CD4-positive, alpha-beta T cell treated with Interleukin-17A for 4 hours (primary cell): ENCODE measurements around the gene RNF19B.
"Not testable (repeated sequence)": the region's sequence is repeated elsewhere in the genome, so short reads cannot be mapped to it uniquely, and the experiment has no call there.

Experiments
- DNase-seq: peaks from one replicate; pipeline ENCODE4 v3.0.0-alpha.2; 2020; ENCODE audit warnings: mixed read lengths

The RNF19B gene

DNA sequence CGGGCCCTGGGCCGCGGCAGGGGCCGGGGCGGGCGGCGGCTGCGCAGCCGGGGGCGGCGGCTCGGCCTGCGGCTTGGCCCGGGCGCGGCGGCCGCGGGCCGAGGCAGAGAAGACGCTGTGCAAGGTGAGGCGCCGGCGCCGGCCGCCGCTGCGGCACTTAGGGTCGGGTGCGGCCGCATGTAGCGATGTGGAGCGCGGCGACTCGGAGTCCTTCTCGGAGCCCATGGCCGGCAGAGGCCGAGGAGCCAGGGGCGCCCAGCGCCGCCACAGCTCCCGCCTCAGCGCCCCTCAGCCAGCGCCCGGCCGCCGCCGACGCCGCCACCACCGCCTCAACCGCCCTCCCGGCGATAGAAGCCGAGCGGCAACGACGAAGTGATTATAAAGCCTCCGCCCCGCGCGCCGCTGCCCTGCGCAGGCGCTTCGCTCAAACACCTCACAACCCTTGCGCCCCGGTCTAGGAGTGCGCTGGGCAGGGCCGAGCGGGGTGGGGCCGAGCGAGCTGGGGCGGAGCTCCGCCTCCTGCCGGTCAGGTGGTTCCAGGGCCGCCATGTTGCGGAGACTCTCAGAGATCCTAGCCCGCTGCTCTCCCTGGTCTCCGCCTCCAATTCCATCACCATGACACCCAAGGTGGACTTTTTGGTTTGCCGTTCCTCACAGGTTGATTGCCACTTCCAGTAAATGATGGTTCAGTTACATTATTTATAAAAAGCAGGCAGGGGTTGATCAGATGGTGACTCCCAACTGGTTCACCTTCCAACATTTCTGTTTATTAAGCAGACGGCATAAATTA is at the start of gene RNF19B:
Gene RNF19B, minus strand, starts transcription at position 349 of the 790 bp plus-strand sequence. Its CDS starts 124 bp downstream, at position 225.
- peak; percentile 96 for DNase-seq

GRCh38 chr1:33013791-33014190 is 49.2 kb upstream of the RNF19B start:
- DNase-seq = no peak

DNA sequence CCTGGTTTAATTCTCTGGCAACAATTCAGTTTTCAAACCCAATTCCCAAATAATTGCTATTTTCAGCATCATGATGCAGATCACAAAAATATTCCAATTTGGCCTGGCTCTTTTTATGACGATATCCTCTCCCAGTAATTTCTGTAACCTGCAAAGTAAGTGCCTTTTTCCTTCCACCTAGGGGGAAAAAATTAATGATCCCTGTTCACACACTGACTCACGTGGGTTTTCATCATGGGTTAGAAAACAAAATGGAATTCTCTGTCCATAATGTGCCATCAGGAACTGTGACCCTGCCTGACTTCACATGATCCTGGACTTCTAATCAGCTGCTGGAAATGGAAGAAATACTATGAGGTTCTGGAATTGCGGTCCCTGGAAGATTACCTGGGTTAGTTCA is 47.6 kb upstream of the RNF19B start:
- no peak for DNase-seq

GRCh38 chr1:33010932-33011731 is 46.5 kb upstream of the RNF19B start:
- DNase-seq = no peak

GRCh38 chr1:33009561-33009960 is 45.0 kb upstream of the RNF19B start:
- DNase-seq = no peak

DNA sequence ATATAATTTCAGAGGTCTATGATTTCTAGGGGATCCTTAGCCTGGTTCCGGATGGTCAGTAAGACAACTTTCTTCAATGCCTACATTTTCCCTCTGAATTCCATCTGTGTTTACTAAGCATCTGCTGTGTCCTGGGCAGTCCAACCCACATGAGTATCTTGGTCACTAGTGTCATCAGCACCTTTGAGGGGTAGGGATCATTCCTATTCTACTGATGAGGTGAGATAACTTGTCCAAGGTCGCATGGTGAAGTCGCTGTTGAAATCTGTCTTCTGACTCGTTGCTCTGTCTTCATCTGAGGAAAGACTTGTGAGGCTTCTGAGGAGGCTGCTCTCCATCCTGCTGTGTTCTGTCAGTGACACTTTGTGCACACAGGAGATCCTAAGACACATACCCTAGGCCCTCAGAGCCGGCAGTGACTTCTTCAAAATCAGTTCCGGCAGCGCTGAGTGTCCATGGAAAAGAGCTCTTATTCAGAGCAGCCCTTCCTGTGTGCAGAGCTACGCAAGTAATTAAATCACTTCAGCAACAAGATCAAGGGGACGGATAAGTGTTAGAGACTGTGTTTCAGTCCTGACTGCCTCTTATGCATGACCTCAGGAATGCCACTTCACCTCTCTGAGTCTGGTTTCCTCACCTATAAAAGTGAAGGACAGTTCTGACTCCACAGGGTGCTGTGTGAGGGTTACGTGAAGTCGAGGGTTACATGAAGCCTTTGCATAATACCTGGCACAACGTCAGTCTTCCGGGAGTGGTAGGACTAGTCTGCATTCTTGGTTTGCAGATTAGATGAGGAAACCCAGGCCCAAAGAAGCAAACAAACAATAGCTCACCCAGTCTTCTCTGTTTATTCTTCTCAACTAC is 43.7 kb upstream of the RNF19B start:
- no peak for DNase-seq

DNA sequence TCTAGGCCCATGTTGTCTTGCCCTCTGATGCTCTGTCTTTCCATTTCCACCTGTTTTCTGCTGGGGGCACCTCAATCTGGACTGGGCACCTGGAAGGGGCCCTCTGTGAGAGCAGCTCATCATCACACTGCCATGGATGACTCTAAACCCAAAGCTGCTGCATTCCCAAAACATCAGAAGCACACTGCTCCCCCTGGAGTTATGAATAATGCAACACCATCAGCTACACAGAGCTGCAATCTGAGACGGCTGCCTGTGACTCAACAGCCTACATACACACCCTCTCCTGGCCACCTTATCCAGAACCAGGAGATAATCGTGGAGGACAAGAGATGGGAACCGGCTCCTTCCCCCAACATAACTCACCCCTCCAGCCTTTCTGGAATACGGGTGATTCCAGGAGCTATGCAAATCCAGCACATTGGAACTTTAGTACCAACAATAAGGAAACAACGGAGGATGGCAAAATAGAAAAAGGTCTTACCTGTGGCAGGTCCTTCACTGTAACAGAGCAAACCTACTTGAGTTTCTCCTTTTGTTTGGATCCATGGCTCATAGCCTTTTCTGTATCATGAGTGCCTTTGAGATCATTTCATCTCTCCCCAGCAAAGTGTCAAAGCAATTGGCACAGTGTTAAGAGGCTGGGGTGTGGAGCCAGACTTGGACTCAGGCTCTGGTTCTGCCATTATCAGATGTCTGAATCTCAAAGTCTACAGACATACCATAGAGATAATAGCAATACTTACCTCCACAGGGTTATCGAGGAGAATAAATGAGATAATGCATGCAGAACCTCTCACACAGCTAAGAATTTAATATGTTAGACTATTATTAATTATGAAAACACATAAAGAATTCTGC is 42.8 kb upstream of the RNF19B start:
- peak; percentile 40 for DNase-seq

GRCh38 chr1:33005838-33006421 is 41.3 kb upstream of the RNF19B start:
- no peak for DNase-seq

DNA sequence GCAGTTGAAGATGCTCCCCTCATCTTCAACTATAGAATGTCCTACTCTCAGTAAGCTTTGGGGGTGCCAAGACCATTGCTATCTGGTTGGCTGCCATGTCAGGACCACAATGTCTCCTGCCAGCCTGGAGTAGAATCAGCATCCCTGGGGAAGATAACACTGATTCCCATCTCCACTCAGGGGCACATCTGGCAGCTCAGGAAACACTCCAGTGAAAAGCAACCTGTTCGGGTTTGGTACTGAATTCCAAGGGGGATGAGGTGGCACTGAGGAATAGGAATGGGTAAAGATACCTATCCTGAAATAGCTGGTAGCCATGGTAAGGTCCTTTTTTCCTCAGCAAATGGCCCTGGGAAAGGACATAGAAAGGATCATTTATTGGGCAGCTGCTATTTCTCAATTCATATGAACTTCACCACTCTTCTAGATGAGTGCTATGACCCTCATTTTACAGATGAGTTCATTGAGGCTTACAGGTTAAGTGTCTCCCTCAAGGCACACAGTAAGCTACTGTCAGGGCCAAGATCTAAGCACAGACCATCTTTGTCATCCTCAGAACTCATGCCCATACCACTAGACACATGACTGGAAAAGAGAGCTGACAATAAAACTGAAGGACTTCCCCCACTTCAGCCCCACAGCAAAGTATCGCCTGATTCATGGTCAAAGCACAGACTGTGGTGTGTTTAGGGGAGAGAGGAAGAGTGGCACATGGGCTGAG is 40.7 kb upstream of the RNF19B start:
- no peak for DNase-seq

- no peak for DNase-seq
Measured at GRCh38 chr1:33004613-33005012, 40.0 kb upstream of the RNF19B start.

DNA sequence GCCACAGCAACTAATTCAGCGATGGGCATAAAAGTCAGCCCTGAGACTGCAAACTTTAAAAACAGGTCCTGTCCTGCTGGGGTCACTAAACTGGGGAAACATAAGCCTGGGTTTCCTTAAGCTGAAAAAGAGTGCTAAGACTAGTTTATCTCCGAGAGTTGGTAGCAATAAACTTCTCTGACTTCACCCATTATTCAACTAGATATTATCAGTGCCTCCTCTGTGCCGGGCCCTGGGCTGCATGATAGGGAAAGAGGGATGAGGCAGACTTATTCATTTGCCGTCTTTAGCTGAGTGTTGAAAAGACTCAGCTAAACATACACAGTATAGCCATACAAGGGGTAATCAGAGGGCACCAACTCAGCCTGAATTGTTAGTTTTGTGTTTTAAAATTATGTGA is 39.0 kb upstream of the RNF19B start:
- DNase-seq = no peak

GRCh38 chr1:33002006-33002405 is 37.4 kb upstream of the RNF19B start:
- no peak for DNase-seq

GRCh38 chr1:33001282-33001681 is 36.7 kb upstream of the RNF19B start:
- peak; percentile 8 for DNase-seq

DNA sequence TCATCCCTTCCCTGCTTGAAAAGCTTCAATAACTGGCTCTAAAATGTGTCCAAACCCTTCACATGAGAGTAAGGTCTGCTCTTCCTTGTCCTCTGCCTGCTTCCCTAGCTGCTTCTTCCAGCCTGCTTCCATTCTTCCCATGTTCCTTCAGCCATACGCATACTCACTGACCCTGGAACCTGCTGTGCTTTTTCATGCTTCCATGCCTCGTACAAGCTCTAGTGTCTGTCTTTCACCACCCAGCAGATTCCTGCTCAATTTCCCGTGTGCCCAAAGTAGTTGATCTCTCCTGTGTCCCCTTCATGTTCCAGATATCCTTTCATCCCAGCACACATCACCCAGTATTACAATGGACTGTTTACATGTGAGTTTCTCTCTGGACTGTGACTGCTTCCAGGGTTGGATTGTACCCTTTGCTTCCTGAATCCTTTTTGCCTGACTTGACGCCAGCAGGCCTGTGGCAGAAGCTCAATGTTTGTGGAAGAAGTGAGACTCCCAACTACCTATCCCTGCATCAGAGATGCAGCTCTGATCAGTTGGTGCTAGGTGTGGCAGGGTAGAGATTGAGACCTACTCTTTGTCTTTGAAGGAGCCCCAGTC is 35.9 kb upstream of the RNF19B start:
- no peak for DNase-seq

DNA sequence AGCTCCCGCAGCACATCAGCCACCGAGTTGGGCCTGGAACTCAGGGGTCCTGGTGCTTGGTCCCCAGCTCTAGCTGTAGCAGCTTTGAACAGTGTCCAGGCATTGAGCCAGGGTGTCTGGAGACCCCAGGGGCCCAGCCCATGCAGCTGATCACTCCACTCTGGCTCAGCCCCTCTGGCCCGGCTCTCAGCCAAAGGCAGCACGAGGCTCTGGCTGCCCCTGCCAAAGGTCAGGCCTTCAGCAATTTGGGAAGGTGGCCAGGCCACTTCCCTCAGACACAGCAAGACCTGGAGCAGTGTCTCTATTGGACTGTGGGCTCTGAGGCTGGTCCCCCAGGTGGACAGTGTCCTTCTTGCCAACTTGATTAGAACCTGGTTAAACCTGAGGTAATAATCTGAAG is 34.4 kb upstream of the RNF19B start:
- DNase-seq = no peak

GRCh38 chr1:32998064-32998463 is 33.5 kb upstream of the RNF19B start:
- peak; percentile 11 for DNase-seq

GRCh38 chr1:32997381-32997891 is 32.8 kb upstream of the RNF19B start:
- no peak for DNase-seq

GRCh38 chr1:32993324-32993636 is 28.7 kb upstream of the RNF19B start:
- not testable (repeated sequence) for DNase-seq

GRCh38 chr1:32992489-32993323 is 28.1 kb upstream of the RNF19B start:
- DNase-seq = peak; percentile 38
